Lower lobe of right lung (tissue), 2 donors: Measurements from ENCODE around the gene CCDC33. TPM values are rescaled to one million over a fixed set of nuclear protein-coding genes. Genes with fewer than 3 reads are reported as not detected.
A peak's percentile ranks its signal among the peaks of the same experiment; 100 is the strongest.

Source experiments
- ATAC-seq, 2 donors: fragments of 200-7000 bp; cut with Tn5 transposase; one replicate each; pipeline ENCODE4 v1.9.1; 2020 to 2022; ENCODE audit warnings: mild to moderate bottlenecking in 2 of 2, moderate library complexity in 2 of 2
- DNase-seq: peaks from one replicate; pipeline ENCODE4 v3.0.0-alpha.2; 2020
- H3K27ac ChIP-seq: fragments of 200-600 bp; one replicate; pipeline ENCODE4 v1.8.0; 2022
- H3K27me3 ChIP-seq: fragments of 200-600 bp; one replicate; pipeline ENCODE4 v1.8.0; 2022; ENCODE audit warnings: low read depth
- H3K36me3 ChIP-seq: fragments of 200-600 bp; one replicate; pipeline ENCODE4 v1.8.0; 2022; ENCODE audit warnings: mild to moderate bottlenecking
- H3K4me1 ChIP-seq: fragments of 200-600 bp; one replicate; pipeline ENCODE4 v1.8.0; 2022
- H3K4me3 ChIP-seq: fragments of 200-600 bp; one replicate; pipeline ENCODE4 v1.8.0; 2022; ENCODE audit warnings: mild to moderate bottlenecking
- H3K9me3 ChIP-seq: fragments of 200-600 bp; one replicate; pipeline ENCODE4 v1.8.0; 2022
- CTCF ChIP-seq: fragments of 200-600 bp; IDR thresholded peaks from one replicate; pipeline ENCODE4 v1.8.0; 2022; ENCODE audit warnings: antibody characterized with exemption, mild to moderate bottlenecking
- intact Hi-C: fragments of 100-400 bp; cut with DNase I; formaldehyde crosslinking; loops from one replicate; pipeline ENCODE4 v1.11.0; 2022
- total RNA-seq: library from RNA; stranded (reverse); fragmentation: NEBNext Ultra II Directional; extraction: Animal tissue kit (Norgen Biotek cat#: 25700); gene quantifications from one replicate; pipeline ENCODE4 v1.2.1, GENCODE V29; 2021
- donor health status: DM: no; HTN: yes; CAD: no; lungs with severe emphysema.

CCDC33 gene
- total RNA-seq, 1 donor from 2014 or later: 5.9 TPM

GRCh38 chr15:74340150-74340549 is 104.0 kb downstream of the CCDC33 start:
- no peak for TF ChIP-seq CTCF
- H3K4me1 ChIP-seq: peaks cover 10% of the 10 kb centered on the region
- H3K4me3 ChIP-seq: no peak overlapping the region
- intact Hi-C loops: no loop called here
- ATAC-seq (peak; percentile 39 to 59), DNase-seq (peak; percentile 19)
- H3K27me3 ChIP-seq: no peaks in the 10 kb centered on the region
- no peaks in the 10 kb centered on the region for H3K36me3 ChIP-seq
- no peaks in the 10 kb centered on the region for H3K9me3 ChIP-seq
- H3K27ac ChIP-seq: no peak overlapping the region

GRCh38 chr15:74343127-74343796 is 107.1 kb downstream of the CCDC33 start:
- intact Hi-C loops: no loop called here
- ATAC-seq (no peak), DNase-seq (peak; percentile 24)
- H3K9me3 ChIP-seq: no peaks in the 10 kb centered on the region
- no peak overlapping the region for H3K27ac ChIP-seq
- H3K27me3 ChIP-seq: no peaks in the 10 kb centered on the region
- no peak overlapping the region for H3K4me3 ChIP-seq
- TF ChIP-seq CTCF: no peak
- H3K36me3 ChIP-seq: no peaks in the 10 kb centered on the region
- peaks cover 10% of the 10 kb centered on the region for H3K4me1 ChIP-seq

- Histone ChIP-seq H3K27me3 (no peaks in the 10 kb centered on the region), H3K36me3 (no peaks in the 10 kb centered on the region), H3K4me3 (no peak overlapping the region), H3K27ac (no peak overlapping the region), H3K9me3 (no peaks in the 10 kb centered on the region), H3K4me1 (peaks cover 10% of the 10 kb centered on the region)
- intact Hi-C loops: no loop called here
- no peak for TF ChIP-seq CTCF
- ATAC-seq (no peak), DNase-seq (no peak)
Observed at GRCh38 chr15:74343797-74344127, 107.6 kb downstream of the CCDC33 start.

- Histone ChIP-seq H3K4me3 (no peak overlapping the region), H3K9me3 (no peaks in the 10 kb centered on the region), H3K27ac (no peak overlapping the region), H3K36me3 (no peaks in the 10 kb centered on the region), H3K27me3 (no peaks in the 10 kb centered on the region), H3K4me1 (peaks cover 4% of the 10 kb centered on the region)
- ATAC-seq (no peak), DNase-seq (peak; percentile 24)
- intact Hi-C loops: no loop called here
- TF ChIP-seq CTCF: no peak
Observed at GRCh38 chr15:74345051-74345450, 108.9 kb downstream of the CCDC33 start.

- Histone ChIP-seq H3K4me1 (no peaks in the 10 kb centered on the region), H3K27me3 (peaks cover 7% of the 10 kb centered on the region), H3K4me3 (no peak overlapping the region), H3K36me3 (no peaks in the 10 kb centered on the region), H3K9me3 (no peaks in the 10 kb centered on the region), H3K27ac (no peak overlapping the region)
- peak; percentile 23 for DNase-seq
- peak in 1 of 2 donors; percentile 12 for ATAC-seq
- intact Hi-C loops: no loop called here
- no peak for TF ChIP-seq CTCF
Observed at GRCh38 chr15:74347757-74348250, 111.7 kb downstream of the CCDC33 start.
